NCI-H2171 treated with DMSO at 0.1 percent for 48 hours (cell line): ENCODE measurements around the gene ST8SIA4.

ENCODE experiments used
- DNase-seq: peaks from one replicate; lab custom pipeline; 2025; lab: John Stamatoyannopoulos, UW

ST8SIA4 gene

DNA sequence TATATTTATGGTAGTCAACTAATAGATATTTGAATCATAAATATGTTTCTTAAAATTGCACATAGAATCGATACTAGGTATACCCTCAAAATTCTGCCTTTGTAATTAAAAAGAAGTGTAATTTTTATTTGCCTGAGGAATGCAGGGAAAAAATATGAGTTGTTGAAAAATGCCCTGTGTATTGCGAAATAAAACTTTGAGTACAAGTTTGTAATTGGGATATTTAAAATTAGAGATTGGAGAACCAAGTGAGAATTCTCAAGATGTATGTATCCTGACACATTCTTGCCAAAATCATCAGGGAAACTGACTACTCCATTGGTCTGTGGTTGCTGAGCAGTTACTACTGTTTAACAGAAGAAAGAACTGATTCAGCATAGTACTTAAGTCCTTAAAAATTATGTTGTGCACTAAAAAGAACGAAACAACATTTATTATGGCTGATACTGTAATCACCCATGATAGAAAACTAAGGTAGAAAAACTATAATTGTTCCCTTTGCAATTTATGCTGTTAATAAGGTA, 36.0 kb downstream of the ST8SIA4 start:
- DNase-seq: no peak

DNA sequence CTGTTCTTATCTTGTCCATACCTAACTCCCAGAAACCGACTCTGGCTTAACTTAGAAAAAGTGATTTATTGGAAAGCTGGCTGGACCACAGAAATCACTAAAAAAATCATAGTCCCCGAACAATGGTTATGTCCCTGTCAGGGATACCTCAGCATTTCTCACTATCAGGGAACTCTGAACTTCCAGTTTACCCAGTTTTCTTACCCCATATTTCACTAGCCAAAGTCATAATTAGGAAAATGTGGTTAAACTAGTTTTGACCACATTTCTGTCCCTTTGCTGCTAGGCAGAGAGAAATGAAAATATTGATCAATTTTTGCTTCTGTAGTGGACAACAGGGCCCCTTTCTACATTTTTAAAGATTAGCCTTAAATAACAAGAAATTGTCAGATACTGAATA, 38.2 kb downstream of the ST8SIA4 start:
- DNase-seq: no peak

DNA sequence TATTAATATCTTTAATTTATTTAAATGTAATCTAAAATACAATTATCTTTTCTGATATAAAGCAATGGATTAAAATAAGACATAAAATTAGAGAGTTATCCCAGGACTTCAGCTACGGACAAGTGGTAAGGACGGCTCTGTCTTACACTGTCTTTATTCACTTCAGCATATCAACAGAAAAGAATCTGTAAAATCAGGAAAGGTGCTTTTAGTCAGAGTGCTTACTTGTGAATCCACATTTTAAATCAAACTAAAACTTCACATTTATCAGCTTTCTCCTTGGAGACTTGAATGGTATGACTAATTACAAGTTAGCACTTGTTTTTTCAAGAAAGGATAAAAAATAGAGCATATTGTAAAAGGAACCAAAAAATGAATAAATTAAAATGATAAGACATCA, 39.3 kb downstream of the ST8SIA4 start:
- no peak for DNase-seq

DNA sequence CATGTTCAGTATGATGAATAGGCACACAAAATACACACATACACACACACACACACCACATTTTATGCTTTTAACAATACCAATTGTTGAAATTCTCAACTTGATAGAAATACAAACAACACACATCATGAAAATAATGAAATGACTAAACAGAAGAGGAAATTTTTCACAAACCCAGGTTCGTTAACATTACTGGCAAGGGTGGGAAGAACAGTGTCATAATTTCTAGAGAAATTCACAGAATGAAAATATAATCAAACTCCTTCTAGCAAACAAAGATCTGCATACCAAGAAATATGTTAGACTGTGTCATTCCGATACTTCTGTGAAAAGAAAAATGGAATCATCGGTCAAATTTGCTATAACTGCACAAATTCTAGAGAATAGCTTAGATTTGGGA, 41.9 kb downstream of the ST8SIA4 start:
- no peak for DNase-seq

DNA sequence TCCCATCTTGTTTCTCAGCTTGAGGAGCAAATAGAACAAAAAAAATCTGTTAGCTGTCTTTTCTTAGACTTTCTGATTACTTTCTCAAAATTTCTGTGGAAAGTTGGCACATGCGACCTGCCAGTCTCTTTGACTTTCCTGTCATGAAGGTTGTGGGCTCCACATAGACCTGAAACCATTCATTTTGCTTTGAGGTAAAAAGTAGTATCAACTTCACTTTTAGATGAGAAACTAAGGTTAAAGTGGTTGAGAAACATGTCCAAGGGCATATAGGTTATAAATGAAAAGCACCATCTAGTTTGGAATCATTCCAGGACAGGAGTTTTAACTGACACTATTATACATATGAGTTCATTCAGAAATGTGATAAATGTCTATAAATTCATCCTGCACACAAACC, 42.7 kb downstream of the ST8SIA4 start:
- DNase-seq: no peak

DNA sequence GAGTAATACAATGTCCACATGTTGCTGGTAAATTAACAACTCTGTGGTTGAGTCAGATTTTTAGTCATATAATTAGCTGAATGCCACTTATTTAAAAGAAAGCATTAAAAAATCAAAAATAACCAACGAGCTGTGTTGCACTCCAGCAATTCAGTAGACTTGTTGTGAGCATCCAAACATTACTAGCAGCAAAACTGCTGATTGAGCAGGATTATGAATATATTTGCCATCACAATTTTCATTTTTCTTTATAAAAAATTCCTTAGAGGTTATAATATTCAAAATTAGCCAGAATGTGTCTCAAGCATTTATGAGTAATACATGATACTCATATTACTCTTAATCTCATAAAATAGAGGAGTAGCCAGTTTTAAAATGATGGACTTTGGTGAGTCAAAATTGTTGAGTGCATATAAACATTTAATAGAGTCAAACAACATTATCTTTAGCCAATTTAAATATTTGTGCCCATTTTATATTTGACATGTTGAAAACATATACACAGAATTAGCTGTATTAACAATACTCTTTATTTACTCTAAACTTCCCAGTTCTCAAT, 44.0 kb downstream of the ST8SIA4 start:
- no peak for DNase-seq

DNA sequence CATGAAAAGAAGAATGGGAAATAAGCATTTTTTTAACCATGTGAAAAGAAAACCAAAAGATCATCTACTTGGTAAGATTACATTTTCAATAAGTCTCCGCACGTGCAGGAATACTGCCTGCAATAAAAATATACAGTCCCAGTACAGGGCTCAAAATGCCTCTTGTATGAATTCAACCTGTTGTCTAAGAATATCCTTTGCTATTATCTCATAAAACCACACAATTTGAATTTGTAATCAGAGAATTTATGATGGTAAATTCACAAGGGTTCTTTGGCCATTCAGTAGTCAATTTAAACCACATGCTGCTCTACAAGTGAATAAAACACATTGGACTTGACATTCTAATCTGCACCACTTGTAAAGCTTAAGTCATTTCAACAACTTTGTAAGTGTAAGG, 46.6 kb downstream of the ST8SIA4 start:
- DNase-seq: no peak

DNA sequence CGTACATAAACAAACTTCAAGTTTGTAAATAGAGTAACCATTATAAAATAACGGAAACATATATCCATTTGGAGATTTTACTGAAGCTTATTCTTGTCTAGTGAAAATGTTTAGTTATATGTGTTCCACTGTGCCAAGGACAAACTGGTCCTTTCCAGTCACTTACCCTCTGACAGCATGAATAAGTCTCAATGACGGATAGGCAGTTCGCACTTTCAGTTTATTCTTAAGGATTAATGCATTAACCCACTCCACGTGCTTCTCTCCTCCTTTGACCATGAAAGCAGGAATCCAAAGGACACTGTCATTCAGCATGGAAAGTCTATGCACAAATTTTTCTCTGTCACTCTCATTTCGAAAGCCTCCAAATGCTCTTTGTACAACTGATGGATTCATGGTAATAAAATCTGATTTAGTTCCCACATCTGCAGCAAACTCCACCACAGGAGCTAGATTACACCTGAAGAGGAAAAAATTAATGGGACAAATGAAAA, 47.1 kb downstream of the ST8SIA4 start:
- DNase-seq: no peak

DNA sequence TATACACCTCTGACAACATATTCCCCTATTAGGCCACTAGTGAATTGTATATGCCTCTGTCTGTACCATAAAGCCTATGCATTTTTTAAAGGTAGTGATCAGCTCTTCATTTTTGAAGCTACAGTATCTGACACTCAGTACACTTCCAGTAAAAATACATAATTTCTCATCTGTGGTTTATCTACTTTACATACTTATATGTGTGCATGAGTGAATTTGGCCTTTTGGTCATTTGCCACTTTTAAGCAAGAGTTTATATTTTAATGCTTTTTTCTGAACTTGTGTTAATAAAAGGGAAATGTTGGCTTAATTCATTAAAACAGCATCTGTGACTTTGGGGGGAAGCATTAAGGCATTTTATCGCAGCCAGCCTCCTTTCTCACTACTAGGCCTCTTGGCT, 47.8 kb downstream of the ST8SIA4 start:
- DNase-seq: no peak

DNA sequence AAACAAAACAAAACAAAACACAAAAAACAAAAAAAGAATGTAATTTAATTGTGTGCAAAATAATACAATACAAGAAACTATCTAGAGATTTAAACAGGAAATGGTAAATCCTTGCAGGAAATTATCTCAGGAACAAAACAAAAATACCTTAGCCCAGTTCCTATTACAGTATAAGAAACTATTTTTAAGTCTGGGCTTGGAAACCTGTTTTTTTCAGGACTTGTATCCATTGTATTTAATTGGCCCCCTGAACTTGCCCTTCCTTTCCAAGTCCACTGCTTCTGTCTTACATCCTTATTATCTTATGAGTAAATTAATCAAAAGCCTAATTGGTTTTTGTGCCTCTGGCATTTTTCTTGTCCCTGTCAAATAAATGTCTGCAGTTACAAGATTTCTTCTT, 48.5 kb downstream of the ST8SIA4 start:
- DNase-seq: no peak

DNA sequence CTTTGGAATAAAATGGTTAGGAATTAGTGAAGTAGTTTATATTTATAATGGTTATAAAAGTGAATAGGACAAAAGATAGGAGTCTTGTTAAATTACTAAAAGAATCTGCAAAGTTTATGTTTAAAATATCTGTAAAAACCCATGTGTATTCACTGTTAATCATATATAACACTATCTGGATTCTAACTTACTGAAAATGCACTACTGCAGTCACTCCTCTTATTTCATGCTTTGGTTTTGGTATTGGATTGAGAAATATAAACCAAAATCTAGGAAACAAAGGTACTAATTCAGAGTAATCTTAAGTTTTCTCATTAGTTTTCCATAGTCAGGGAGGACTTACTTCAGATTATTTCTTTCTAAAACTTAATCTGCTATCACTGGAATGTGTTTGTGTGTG, 49.5 kb downstream of the ST8SIA4 start:
- DNase-seq: no peak

DNA sequence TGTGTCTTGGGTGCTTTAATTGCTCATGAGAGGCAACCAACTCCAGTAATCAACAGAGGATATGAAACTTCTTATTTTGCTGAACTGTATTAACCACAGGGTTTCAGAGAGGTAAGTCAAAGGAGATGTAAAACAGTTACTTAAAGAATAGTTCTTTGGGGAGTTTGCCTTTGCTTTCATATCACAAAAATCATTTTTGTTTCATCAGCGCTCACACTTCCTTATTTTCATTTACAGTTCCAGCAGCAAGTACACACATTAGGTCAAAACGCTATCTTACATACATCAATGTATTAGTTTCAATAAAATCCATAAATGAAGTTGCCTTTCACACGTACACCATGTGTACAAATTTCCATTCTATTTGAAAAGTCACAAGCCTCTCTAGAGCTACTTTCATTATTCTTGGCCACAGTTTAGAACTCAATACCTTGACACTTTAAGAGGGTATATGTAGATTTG, 50.1 kb downstream of the ST8SIA4 start:
- no peak for DNase-seq

DNA sequence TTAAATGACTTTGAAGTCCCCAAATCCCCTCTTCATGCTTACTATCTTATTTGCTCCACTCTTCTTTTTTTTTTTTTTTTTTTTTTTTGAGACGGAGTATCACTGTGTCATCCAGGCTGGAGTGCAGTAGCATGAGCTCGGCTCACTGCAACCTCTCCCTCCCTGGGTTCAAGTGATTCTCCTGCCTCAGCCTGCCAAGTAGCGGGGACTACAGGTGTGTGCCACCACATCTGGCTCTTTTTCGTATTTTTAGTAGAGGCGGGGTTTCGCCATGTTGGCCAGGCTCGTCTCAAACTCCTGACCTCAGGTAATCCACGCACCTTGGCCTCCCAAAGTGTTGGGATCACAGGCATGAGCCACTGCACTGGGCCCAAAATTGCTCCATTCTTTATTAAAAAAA, 51.0 kb downstream of the ST8SIA4 start:
- no peak for DNase-seq

DNA sequence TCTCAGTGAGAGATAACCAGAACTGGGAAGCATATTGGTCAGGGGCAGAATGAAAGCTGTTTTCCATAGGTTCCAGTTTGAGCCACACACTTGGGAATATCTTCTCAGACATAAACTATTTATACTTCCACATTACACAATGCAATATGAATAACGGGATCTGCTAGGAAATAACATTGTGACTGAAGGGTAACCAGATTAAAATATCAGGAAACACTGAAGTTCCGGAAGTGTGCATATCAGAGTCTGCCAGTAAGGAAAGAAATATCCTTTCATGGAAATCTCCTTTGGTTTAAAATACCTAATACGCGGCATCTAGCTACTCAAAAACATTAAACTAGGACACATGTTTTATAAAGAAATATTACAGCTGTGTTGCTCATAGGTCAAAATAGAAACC, 56.3 kb downstream of the ST8SIA4 start:
- DNase-seq: no peak

DNA sequence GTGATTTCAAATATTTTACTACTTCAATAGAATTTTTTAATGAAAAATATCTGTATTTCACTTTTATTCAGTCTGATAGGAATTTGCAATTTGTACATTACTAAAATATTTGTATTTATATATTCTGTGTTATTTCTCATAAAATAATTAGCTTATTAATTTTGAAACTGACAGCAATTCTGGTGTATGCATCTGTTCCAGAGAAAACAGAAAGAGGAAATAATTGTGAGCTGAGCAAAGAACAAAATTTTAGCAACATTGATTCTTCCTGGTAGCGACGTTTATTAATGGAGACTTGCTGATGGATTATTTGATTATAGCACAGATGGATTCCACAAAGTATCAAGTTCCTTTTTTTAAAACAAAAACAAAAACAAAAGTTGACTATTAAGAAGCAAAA, 61.0 kb downstream of the ST8SIA4 start:
- DNase-seq: no peak

DNA sequence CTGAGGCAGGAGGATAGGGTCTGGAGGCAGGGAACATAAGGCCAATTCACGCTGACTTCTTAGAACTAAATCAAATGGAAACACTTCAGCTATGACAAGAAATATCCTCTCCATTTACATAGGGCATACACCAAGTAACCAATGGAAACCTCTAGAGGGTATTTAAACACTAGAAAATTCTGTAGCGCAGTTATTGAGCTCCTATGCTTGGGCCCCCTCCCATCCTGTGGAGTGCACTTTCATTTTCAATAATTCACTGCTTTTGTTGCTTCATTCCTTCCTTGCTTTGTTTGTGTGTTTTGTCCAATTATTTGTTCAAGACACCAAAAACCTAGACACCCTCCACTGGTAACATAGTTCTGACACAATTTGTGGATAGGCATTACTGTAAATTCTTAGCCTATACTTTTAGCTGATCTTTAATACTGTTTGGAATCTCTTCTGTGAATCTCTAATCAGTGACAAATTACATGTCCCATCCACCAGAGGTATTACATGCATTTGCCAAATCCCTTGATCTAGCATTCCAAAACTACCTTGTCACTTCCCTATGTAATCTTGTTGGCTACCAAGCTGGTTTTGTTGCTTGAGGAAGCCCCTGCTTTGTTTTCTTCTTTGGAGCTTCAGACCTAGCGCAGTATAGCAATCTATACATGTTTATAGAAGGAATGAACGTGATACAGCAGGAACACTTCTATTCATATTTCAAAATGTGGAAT, 61.6 kb downstream of the ST8SIA4 start:
- DNase-seq: no peak

DNA sequence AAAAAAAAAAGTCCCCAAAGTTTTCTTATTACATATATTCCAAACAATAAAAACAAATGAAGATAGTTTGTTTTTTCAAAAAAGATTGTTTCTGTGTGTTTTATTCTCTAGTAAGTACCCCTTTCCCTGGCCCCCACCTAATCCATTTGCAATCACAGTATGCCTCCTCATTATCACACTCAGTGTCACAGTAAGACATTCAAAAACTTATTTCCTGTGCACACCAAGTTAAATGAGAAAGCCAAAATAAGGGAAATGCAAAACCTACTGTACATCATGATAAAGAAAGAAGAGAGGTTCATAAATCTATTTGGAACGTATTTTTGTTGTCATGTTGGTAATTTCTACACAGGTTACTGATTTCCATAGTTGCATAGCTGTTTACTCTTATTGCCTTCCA, 62.3 kb downstream of the ST8SIA4 start:
- DNase-seq: no peak

DNA sequence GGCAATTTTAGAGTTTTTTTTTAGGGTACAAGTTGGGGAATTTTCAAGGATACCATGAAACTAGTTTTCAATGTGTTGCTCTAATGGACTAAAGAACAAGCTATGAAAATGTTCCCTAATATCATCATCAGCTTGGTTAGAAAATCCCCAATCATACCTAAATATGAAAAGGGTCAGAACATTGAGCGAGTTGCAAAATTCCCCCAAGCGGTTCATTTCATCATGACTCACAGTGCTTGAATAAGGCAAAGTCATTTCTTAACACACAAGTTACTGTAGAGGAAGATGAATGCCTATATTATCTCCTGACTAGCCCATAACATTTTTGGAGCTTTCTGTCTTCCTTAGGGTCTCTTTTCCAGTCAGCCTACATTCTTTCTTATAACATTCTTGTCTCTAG, 62.7 kb downstream of the ST8SIA4 start:
- DNase-seq: no peak

DNA sequence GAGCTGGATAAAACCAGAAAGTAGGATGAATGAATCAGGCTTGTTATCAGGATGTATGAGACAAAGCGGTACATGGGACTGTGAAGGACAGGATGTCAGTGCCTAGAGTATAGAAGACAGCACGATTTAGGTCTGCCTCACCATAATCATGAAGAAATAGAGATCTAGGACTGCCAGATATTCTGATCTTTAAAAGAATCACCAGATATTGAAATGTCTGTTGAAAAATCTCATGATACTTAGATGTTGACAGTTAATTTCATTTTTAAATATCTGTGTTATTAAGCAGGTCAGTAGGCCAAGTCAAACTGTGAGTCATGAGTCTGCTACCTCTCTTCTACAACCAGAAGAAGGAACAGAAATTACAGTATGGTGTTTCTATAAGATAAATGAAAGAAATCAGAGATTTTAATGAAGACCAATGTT, 65.0 kb downstream of the ST8SIA4 start:
- DNase-seq: no peak

DNA sequence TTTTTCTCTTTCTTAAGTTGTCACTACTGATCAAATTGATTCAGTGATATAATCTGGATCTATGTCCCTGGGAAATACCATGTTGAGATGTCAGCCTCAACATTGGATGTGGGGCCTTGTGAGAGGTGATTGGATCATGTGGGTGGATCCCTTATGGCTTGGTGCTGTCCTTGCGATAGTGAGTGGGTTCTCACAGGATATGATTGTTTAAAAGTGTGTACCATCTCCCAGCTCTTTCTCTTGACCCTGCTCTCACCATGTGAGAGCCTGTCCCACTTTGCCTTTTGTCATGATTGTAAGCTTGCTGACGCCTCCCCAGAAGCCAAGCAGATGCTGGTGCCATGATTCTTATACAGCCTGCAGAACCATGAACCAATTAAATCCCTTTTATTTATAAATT, 68.6 kb downstream of the ST8SIA4 start:
- no peak for DNase-seq

DNA sequence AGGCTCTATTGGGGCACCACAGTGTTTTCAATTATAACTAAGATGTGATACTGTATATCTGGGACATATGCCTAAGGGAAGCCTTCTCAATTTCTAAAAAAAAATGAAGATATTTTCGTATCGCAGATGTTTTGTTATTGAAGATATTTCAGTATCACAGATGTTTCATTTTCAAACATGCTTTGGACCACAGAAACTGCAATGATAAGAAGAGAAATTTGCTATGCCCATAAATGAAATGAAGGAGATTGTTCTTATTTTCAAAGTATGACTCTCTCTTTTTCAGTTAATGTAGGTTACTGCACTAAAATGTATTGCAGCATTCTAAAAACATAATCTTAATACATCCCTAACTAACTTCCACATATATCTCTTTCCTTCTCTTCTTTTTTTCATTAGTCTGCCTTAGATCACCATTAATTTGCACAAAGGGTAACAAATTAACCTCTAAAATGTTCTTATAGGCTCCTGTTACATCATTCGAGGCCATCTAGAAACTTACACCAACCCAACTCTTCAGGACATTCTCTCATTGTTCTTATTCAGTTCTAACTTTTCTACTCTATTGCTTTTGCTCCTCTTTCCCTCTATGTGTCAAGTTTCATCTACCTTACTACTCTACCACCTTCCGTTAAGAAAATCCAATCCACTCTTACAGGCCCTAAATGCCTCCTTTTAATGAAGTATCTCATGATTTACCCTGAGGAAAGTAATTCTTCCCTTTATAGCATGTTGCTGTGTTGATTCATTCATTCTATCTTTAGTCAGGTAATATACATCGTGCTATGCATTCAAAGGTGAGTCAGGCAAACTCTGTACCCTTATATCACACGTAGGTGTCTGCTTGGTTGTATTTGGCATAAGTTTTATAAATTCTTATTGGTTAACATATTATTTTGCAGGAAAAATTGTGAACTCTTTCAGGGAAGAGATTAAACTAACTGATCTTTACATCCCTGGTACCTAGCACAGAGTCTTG, 70.5 kb downstream of the ST8SIA4 start:
- DNase-seq: no peak

DNA sequence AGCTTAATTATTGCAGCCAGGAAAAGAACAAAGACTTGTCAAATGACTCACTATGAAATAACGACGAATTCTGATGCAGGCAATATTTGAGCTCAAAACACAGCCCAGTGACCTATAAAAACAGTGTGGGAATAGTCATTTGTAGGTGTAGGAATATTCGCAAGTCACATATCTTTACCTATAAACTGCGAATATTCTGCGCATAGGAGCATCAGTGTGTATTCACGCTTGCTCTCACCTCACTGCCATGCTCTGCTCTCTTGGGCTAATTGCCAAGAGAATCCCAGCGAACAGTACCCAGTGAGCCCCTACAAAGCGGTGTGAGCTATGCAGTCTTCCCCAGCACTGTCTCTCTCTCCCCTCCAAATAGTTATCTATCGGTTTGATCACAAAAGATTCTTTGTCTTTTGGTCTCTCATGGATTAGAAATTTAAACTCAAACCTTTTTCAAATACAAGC, 74.2 kb downstream of the ST8SIA4 start:
- DNase-seq: no peak
